Measurements from ENCODE around the gene DRD4. TPM values are rescaled to one million over a fixed set of nuclear protein-coding genes. Genes with fewer than 3 reads are reported as not detected.

The DRD4 gene
- total and polyA plus RNA-seq, 10 of the 15 experiments (the other 5 are each of a cell fraction or from before 2014, with no cell fraction given) = not detected

DNA sequence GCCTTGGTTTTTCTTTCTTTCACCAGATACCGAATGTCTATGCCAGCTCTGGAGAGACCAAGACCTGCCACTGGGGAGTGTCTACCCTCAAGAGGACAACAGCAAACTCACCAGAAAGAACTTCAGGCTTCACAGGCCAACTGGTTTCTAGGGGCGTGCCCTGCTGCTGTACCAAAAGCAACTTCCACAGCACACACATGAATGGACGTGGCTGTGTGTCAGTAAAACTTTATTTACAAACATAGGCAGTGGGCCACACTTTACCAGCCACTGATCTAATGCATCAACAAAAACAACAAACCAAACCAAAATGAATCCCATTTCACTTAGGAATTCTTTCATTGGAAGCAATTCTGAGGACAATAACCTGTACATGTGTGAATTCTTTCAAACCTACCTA lies 41.2 kb downstream of the DRD4 start:
- no peak for ATAC-seq
- no peak overlapping the region for H3K4me3 ChIP-seq
- no peak overlapping the region for H2AFZ ChIP-seq (ENCODE audit: control insufficient read depth, low read depth, low read length)
- POLR2A ChIA-PET = no interaction called here
- no TSS peak for BruUV-seq (replicated peaks)
- SMC1A ChIA-PET (ENCODE audit: uncharacterized antibody, unreplicated experiment) = no interaction called here
- 88% methylated on average over 3 of the region's 3 CpGs for WGBS (ENCODE audit: insufficient coverage, insufficient replicate concordance, low lambda C conversion rate, missing lambda C conversion rate)
- H3K36me3 ChIP-seq (ENCODE audit: control insufficient read depth in 2 of 2, insufficient read depth in 2 of 2, low read length in 1 of 2) = peaks cover 10 to 15% of the 10 kb centered on the region in 2 experiments; a peak in 3 of 4 replicates
- H3K9me3 ChIP-seq (replicated peaks; ENCODE audit: control insufficient read depth, insufficient read depth, low read length) = no peaks in the 10 kb centered on the region
- H3K4me2 ChIP-seq (ENCODE audit: control insufficient read depth, insufficient read depth) = no peak overlapping the region
- H3K27me3 ChIP-seq (replicated peaks in 1 of 2; ENCODE audit: control insufficient read depth in 2 of 2, insufficient read depth in 2 of 2, low read length in 1 of 2) = no peaks in the 10 kb centered on the region
- in situ Hi-C loops (cut with MboI) (no loop called here), intact Hi-C loops (cut with micrococcal nuclease; ENCODE audit: unreplicated experiment) (no loop called here)
- no peak overlapping the region for H3K9ac ChIP-seq (ENCODE audit: control insufficient read depth, insufficient read depth, low read length)
- RAD21 ChIA-PET (ENCODE audit: unreplicated experiment) = no interaction called here
- no peak overlapping the region for H3K27ac ChIP-seq (ENCODE audit: control insufficient read depth, insufficient read depth)
- H4K20me1 ChIP-seq (ENCODE audit: control insufficient read depth, insufficient read depth) = no peaks in the 10 kb centered on the region
- no peak for DNase-seq (ENCODE audit: low read depth, low spot score)
- CTCF ChIA-PET = no interaction called here
- TF ChIP-seq STAT3 (IDR thresholded peaks at IDR 0.05; ENCODE audit: low read depth, low read length) = no peak
- TF ChIP-seq, protein P1, sequence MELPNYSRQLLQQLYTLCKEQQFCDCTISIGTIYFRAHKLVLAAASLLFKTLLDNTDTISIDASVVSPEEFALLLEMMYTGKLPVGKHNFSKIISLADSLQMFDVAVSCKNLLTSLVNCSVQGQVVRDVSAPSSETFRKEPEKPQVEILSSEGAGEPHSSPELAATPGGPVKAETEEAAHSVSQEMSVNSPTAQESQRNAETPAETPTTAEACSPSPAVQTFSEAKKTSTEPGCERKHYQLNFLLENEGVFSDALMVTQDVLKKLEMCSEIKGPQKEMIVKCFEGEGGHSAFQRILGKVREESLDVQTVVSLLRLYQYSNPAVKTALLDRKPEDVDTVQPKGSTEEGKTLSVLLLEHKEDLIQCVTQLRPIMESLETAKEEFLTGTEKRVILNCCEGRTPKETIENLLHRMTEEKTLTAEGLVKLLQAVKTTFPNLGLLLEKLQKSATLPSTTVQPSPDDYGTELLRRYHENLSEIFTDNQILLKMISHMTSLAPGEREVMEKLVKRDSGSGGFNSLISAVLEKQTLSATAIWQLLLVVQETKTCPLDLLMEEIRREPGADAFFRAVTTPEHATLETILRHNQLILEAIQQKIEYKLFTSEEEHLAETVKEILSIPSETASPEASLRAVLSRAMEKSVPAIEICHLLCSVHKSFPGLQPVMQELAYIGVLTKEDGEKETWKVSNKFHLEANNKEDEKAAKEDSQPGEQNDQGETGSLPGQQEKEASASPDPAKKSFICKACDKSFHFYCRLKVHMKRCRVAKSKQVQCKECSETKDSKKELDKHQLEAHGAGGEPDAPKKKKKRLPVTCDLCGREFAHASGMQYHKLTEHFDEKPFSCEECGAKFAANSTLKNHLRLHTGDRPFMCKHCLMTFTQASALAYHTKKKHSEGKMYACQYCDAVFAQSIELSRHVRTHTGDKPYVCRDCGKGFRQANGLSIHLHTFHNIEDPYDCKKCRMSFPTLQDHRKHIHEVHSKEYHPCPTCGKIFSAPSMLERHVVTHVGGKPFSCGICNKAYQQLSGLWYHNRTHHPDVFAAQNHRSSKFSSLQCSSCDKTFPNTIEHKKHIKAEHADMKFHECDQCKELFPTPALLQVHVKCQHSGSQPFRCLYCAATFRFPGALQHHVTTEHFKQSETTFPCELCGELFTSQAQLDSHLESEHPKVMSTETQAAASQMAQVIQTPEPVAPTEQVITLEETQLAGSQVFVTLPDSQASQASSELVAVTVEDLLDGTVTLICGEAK (IDR thresholded peaks at IDR 0.05; ENCODE audit: borderline replicate concordance) = peak; percentile 40; the same call in 1 of the 2 replicates
- no peaks in the 10 kb centered on the region for H3K4me1 ChIP-seq (ENCODE audit: control insufficient read depth, insufficient read depth, low read length)
- no peaks in the 10 kb centered on the region for H3K79me2 ChIP-seq (ENCODE audit: control insufficient read depth, insufficient read depth, low read length)
- FAIRE-seq = no peak
